HEK293 (cell line): ENCODE measurements around the gene DCT.

Source experiments
- CTCF ChIA-PET: fragments of 350-600 bp; formaldehyde crosslinking; extraction: SDS; loops from one replicate; lab custom pipeline; 2021; ENCODE audit warnings: antibody characterized with exemption; lab: Yijun Ruan, JAX
- POLR2A ChIA-PET: fragments of 300-600 bp; formaldehyde crosslinking; extraction: SDS; loops from one replicate; lab custom pipeline; 2020; ENCODE audit warnings: antibody characterized with exemption, inconsistent platforms; lab: Yijun Ruan, JAX
- H3K27ac ChIP-seq: fragments of 200-500 bp; sonication (Bioruptor generic); 2 replicates; pipeline ENCODE4 v1.5.1; 2014; ENCODE audit warnings: low read depth, low read length, control low read depth, inconsistent platforms; ENCODE audit errors: extremely low read depth
- H3K36me3 ChIP-seq, 2 experiments: fragments of 200-500 bp in 1 of 2; sonication (Bioruptor generic) in 1 of 2; 1 replicate in 1 of 2; 2 replicates in 1 of 2; pipeline ENCODE4 v1.5.1; 2014 to 2017; ENCODE audit warnings: inconsistent platforms in 2 of 2, low read length in 2 of 2; ENCODE audit not compliant: control insufficient read depth in 2 of 2, insufficient read depth in 1 of 2
- H3K4me1 ChIP-seq: fragments of 200-500 bp; sonication (Bioruptor generic); 2 replicates; pipeline ENCODE4 v1.5.1; 2014; ENCODE audit warnings: mild to moderate bottlenecking, low read length, inconsistent platforms; ENCODE audit not compliant: control insufficient read depth, insufficient read depth
- H3K4me3 ChIP-seq: 2 replicates; pipeline ENCODE4 v1.5.1; 2011; ENCODE audit warnings: low read depth, mild to moderate bottlenecking, control low read depth, low read length, moderate library complexity
- H3K9me3 ChIP-seq: fragments of 200-500 bp; sonication (Bioruptor generic); 2 replicates; pipeline ENCODE4 v1.5.1; 2014; ENCODE audit warnings: low read depth, low read length, inconsistent platforms; ENCODE audit not compliant: control insufficient read depth, insufficient read depth
- BCL11A ChIP-seq: fragments of 450-650 bp; formaldehyde crosslinking; IDR thresholded peaks from 2 replicates; pipeline ENCODE4 v1.5.1; 2016; ENCODE audit warnings: low read depth, missing biosample characterization, missing genetic modification characterization
- GLI2 ChIP-seq: fragments of 450-650 bp; formaldehyde crosslinking; IDR thresholded peaks from 2 replicates; pipeline ENCODE4; 2017; ENCODE audit warnings: missing biosample characterization, missing genetic modification characterization, low read depth, borderline replicate concordance
- GLIS1 ChIP-seq: fragments of 450-650 bp; formaldehyde crosslinking; IDR thresholded peaks from 2 replicates; pipeline ENCODE4 v1.5.1; 2016; ENCODE audit warnings: missing biosample characterization, missing genetic modification characterization
- HOXD13 ChIP-seq: sonication (generic); formaldehyde crosslinking; IDR thresholded peaks from 2 replicates; pipeline ENCODE4 v1.8.0; 2022; ENCODE audit warnings: missing genetic modification reagents, borderline replicate concordance
- IKZF3 ChIP-seq: fragments of 450-650 bp; IDR thresholded peaks from 2 replicates; pipeline ENCODE4 v1.5.0; 2018; ENCODE audit warnings: missing biosample characterization, mild to moderate bottlenecking, missing genetic modification characterization, moderate library complexity
- KLF1 ChIP-seq: fragments of 450-650 bp; formaldehyde crosslinking; IDR thresholded peaks from 2 replicates; pipeline ENCODE4 v1.5.1; 2016; ENCODE audit warnings: missing biosample characterization, missing genetic modification characterization
- MZF1 ChIP-seq: fragments of 450-650 bp; formaldehyde crosslinking; IDR thresholded peaks from 2 replicates; pipeline ENCODE4 v1.5.1; 2017; ENCODE audit warnings: missing biosample characterization, missing genetic modification characterization, borderline replicate concordance
- SALL2 ChIP-seq: fragments of 450-650 bp; formaldehyde crosslinking; IDR thresholded peaks from 2 replicates; pipeline ENCODE4 v1.5.0; 2017; ENCODE audit warnings: missing biosample characterization, mild to moderate bottlenecking, missing genetic modification characterization, borderline replicate concordance
- ZBTB21 ChIP-seq: fragments of 450-650 bp; formaldehyde crosslinking; IDR thresholded peaks from 2 replicates; pipeline ENCODE4 v1.5.1; 2017; ENCODE audit warnings: missing biosample characterization, missing genetic modification characterization
- ZBTB8A ChIP-seq: fragments of 450-650 bp; formaldehyde crosslinking; IDR thresholded peaks from 2 replicates; pipeline ENCODE4 v1.5.1; 2016; ENCODE audit warnings: missing biosample characterization, missing genetic modification characterization
- ZFHX2 ChIP-seq: fragments of 450-650 bp; formaldehyde crosslinking; conservative IDR thresholded peaks from 2 replicates; pipeline ENCODE4 v1.5.1; 2016; ENCODE audit warnings: missing biosample characterization, missing genetic modification characterization
- ZFP41 ChIP-seq: fragments of 450-650 bp; formaldehyde crosslinking; IDR thresholded peaks from 2 replicates; pipeline ENCODE4 v1.5.1; 2016; ENCODE audit warnings: missing biosample characterization, missing genetic modification characterization, borderline replicate concordance
- ZNF175 ChIP-seq: fragments of 450-650 bp; formaldehyde crosslinking; IDR thresholded peaks from 2 replicates; pipeline ENCODE4 v1.5.1; 2016; ENCODE audit warnings: missing biosample characterization, missing genetic modification characterization
- ZNF302 ChIP-seq: fragments of 450-650 bp; formaldehyde crosslinking; IDR thresholded peaks from 2 replicates; pipeline ENCODE4 v1.5.1; 2016; ENCODE audit warnings: missing biosample characterization, missing genetic modification characterization, low read depth
- ZNF311 ChIP-seq: fragments of 450-650 bp; formaldehyde crosslinking; IDR thresholded peaks from 2 replicates; pipeline ENCODE4 v1.5.1; 2017; ENCODE audit warnings: missing biosample characterization, missing genetic modification characterization, borderline replicate concordance
- ZNF341 ChIP-seq: fragments of 450-650 bp; formaldehyde crosslinking; IDR thresholded peaks from 2 replicates; pipeline ENCODE4; 2016; ENCODE audit warnings: low read depth, missing biosample characterization, missing genetic modification characterization
- ZNF501 ChIP-seq: fragments of 450-650 bp; formaldehyde crosslinking; IDR thresholded peaks from 2 replicates; pipeline ENCODE4 v1.5.1; 2016; ENCODE audit warnings: missing biosample characterization, missing genetic modification characterization
- ZNF654 ChIP-seq: fragments of 450-650 bp; formaldehyde crosslinking; IDR thresholded peaks from 2 replicates; pipeline ENCODE4 v1.5.1; 2016; ENCODE audit warnings: low read depth, missing biosample characterization, missing genetic modification characterization
- ZNF658 ChIP-seq: fragments of 450-650 bp; formaldehyde crosslinking; IDR thresholded peaks from 2 replicates; pipeline ENCODE4; 2016; ENCODE audit warnings: missing biosample characterization, missing genetic modification characterization
- ZNF747 ChIP-seq: fragments of 450-650 bp; formaldehyde crosslinking; IDR thresholded peaks from 2 replicates; pipeline ENCODE4 v1.5.1; 2016; ENCODE audit warnings: missing biosample characterization, missing genetic modification characterization
- ZNF768 ChIP-seq: fragments of 450-650 bp; formaldehyde crosslinking; IDR thresholded peaks from 2 replicates; pipeline ENCODE4 v1.5.1; 2018; ENCODE audit warnings: missing biosample characterization, mild to moderate bottlenecking, missing genetic modification characterization
- TF ChIP-seq, protein P1 (sequence below): fragments of 450-650 bp; formaldehyde crosslinking; IDR thresholded peaks from 2 replicates; pipeline ENCODE4 v1.5.1; 2016; ENCODE audit warnings: missing biosample characterization, missing genetic modification characterization
- TF ChIP-seq, protein P2 (sequence below): fragments of 450-650 bp; formaldehyde crosslinking; IDR thresholded peaks from 2 replicates; pipeline ENCODE4 v1.5.1; 2016; ENCODE audit warnings: missing biosample characterization, missing genetic modification characterization

DCT gene

GRCh38 chr13:94455414-94455813 is 24.1 kb downstream of the DCT start:
- CTCF ChIA-PET, result no interaction called here
- no peaks in the 10 kb centered on the region for H3K4me1 ChIP-seq
- H3K9me3 ChIP-seq, result no peaks in the 10 kb centered on the region
- H3K4me3 ChIP-seq, result no peak overlapping the region
- POLR2A ChIA-PET, result no interaction called here
- no peak overlapping the region for H3K27ac ChIP-seq
- TF ChIP-seq ZBTB21 (tag by site-specific recombination) (no peak), ZNF768 (tag by site-specific recombination) (no peak), MZF1 (tag by site-specific recombination) (no peak), BCL11A (tag by site-specific recombination) (no peak), SALL2 (tag by site-specific recombination) (no peak), IKZF3 (tag by site-specific recombination) (no peak), ZNF654 (tag by site-specific recombination) (no peak), ZNF311 (no peak), ZFP41 (tag by site-specific recombination) (no peak), ZNF747 (tag by site-specific recombination) (no peak), HOXD13 (CRISPR knock-in tag) (no peak), KLF1 (tag by site-specific recombination) (no peak), ZNF302 (tag by site-specific recombination) (no peak), ZNF501 (tag by site-specific recombination) (no peak), ZBTB8A (tag by site-specific recombination) (no peak), ZNF658 (tag by site-specific recombination) (no peak)
- TF ChIP-seq, protein P1, sequence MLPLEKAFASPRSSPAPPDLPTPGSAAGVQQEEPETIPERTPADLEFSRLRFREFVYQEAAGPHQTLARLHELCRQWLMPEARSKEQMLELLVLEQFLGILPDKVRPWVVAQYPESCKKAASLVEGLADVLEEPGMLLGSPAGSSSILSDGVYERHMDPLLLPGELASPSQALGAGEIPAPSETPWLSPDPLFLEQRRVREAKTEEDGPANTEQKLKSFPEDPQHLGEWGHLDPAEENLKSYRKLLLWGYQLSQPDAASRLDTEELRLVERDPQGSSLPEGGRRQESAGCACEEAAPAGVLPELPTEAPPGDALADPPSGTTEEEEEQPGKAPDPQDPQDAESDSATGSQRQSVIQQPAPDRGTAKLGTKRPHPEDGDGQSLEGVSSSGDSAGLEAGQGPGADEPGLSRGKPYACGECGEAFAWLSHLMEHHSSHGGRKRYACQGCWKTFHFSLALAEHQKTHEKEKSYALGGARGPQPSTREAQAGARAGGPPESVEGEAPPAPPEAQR (tag by site-specific recombination), result no peak
- no peaks in the 10 kb centered on the region for H3K36me3 ChIP-seq

- POLR2A ChIA-PET, result no interaction called here
- CTCF ChIA-PET, result interaction anchor here (0.6 kb wide), 1 partner anchor 163 kb away, joined by 3 read pairs; no protein-coding TSS in a partner anchor
These were observed 24.6 kb downstream of the DCT start for GRCh38 chr13:94454906-94455305.

DNA sequence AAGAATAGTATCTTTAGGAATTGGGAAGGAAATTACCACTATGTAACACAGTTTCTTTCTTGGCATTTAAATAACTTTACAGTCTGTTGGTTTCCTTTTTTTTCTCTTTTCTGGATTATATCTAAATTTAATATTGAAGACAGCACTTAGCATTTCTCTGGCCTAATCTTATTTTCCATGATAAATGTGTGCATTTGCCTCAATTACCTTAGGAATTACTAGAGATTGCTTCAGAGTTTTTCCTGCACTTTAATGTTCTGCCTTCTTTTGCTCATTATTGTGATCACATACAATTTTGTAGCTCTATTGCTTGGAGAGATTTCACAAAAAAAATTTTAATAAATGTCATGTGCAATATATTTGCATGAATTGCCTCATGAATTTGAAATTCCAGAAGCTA is 25.1 kb downstream of the DCT start:
- TF ChIP-seq ZNF341 (tag by site-specific recombination) (no peak), GLI2 (tag by site-specific recombination) (no peak)
- TF ChIP-seq, protein P2, sequence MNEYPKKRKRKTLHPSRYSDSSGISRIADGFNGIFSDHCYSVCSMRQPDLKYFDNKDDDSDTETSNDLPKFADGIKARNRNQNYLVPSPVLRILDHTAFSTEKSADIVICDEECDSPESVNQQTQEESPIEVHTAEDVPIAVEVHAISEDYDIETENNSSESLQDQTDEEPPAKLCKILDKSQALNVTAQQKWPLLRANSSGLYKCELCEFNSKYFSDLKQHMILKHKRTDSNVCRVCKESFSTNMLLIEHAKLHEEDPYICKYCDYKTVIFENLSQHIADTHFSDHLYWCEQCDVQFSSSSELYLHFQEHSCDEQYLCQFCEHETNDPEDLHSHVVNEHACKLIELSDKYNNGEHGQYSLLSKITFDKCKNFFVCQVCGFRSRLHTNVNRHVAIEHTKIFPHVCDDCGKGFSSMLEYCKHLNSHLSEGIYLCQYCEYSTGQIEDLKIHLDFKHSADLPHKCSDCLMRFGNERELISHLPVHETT (tag by site-specific recombination), result no peak
- ChIA-PET CTCF (interaction anchor here (0.8 kb wide), 1 partner anchor 18 kb away, joined by 3 read pairs; no protein-coding TSS in a partner anchor), POLR2A (no interaction called here)
- Histone ChIP-seq H3K9me3 (no peaks in the 10 kb centered on the region), H3K27ac (no peak overlapping the region), H3K36me3 (no peaks in the 10 kb centered on the region), H3K4me3 (no peak overlapping the region), H3K4me1 (no peaks in the 10 kb centered on the region)

More at GRCh38 chr13:94454906-94455305, 24.6 kb downstream of the DCT start:
- Histone ChIP-seq H3K4me3 (no peak overlapping the region), H3K36me3 (no peaks in the 10 kb centered on the region), H3K4me1 (no peaks in the 10 kb centered on the region), H3K9me3 (no peaks in the 10 kb centered on the region), H3K27ac (no peak overlapping the region)
- TF ChIP-seq ZNF175 (tag by site-specific recombination) (no peak), ZFHX2 (tag by site-specific recombination) (no peak), GLIS1 (tag by site-specific recombination) (no peak)
